Peyer's patch (tissue), 4 donors: Measurements from ENCODE around the gene MPHOSPH8. TPM values are rescaled to one million over a fixed set of nuclear protein-coding genes. Genes with fewer than 3 reads are reported as not detected.
A peak's percentile ranks its signal among the peaks of the same experiment; 100 is the strongest.
"Not testable (repeated sequence)": the region's sequence is repeated elsewhere in the genome, so short reads cannot be mapped to it uniquely, and the experiment has no call there.

Source experiments
- DNase-seq, 3 donors: peaks; one replicate each; pipeline ENCODE4 v3.0.0-alpha.2; 2017 to 2019
- H3K27ac ChIP-seq, 4 donors: fragments of 200-600 bp; sonication (generic); one replicate each; pipeline ENCODE4 v1.5.1; 2016 to 2019
- H3K27me3 ChIP-seq, 2 donors: fragments of 200-600 bp; sonication (generic); one replicate each; pipeline ENCODE4 v1.5.1; 2019
- H3K36me3 ChIP-seq, 3 donors: fragments of 200-600 bp; sonication (generic); one replicate each; pipeline ENCODE4 v1.5.1; 2016 to 2019
- H3K4me1 ChIP-seq, 4 donors: fragments of 200-600 bp; sonication (generic); one replicate each; pipeline ENCODE4 v1.5.1; 2016 to 2019
- H3K4me3 ChIP-seq, 4 donors: fragments of 200-600 bp; sonication (generic); 1 replicate in 3 of 4; 2 replicates in 1 of 4; pipeline ENCODE4 v1.5.1; 2016 to 2019; ENCODE audit warnings: mild to moderate bottlenecking in 1 of 4
- H3K9me3 ChIP-seq, 4 donors: fragments of 200-600 bp; sonication (generic); one replicate each; pipeline ENCODE4 v1.5.1; 2016 to 2019; ENCODE audit warnings: mild to moderate bottlenecking in 1 of 4
- POLR2A ChIP-seq, 2 donors: fragments of 450-650 bp; IDR thresholded peaks; one replicate each; pipeline ENCODE4 v1.5.1; 2017; ENCODE audit warnings: antibody characterized with exemption in 2 of 2, mild to moderate bottlenecking in 2 of 2, moderate library complexity in 2 of 2
- total RNA-seq, 4 donors: library from RNA; depleted of rRNA; stranded (reverse); fragments of >200 nt; gene quantifications; one replicate each; pipeline ENCODE4 v1.1.0, GENCODE V29; 2016
- TF ChIP-seq, protein P1 (sequence below), 6 experiments: fragments of 450-650 bp in 4 of 6; fragments of 200-600 bp in 2 of 6; sonication (generic) in 1 of 6; IDR thresholded peaks; one replicate each; pipeline ENCODE4 v1.5.1; 2017 to 2019; ENCODE audit warnings: antibody characterized with exemption in 6 of 6, mild to moderate bottlenecking in 3 of 6, moderate library complexity in 1 of 6

The MPHOSPH8 gene
- total RNA-seq, 4 donors from 2014 or later: 33.1 to 117 (median 45.6) TPM

DNA sequence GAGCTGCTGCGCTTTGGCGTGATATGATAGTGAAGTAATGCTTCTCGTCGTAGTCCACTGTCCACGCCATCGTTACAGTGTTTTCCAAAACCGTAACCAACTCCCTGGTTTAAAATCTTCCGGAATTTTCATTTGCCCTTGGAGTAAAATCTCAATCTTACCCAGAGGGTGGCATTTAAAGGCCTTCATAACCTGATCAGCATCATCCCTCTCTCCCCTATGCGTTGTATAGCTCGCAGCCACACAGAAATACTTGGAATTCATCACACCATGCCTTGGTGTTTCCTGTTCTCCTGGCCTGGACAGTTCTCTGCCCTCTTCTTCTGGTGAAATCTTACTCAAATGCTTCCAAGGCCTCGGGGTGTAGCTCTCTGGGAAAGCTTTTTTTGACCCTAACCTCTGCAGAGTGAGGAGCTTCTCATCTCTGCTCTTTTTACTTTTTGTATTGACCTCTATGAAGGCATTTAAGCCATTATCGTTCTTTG is 839 bp downstream of the MPHOSPH8 start:
- peak overlapping the region; percentile 87 to 93 (median 92) for H3K27ac ChIP-seq
- peaks cover 0 to 14% (median 5%) of the 10 kb centered on the region in 4 donors for H3K4me1 ChIP-seq
- H3K4me3 ChIP-seq: peak overlapping the region; percentile 59 to 93 (median 82)
- no peak for DNase-seq
- TF ChIP-seq POLR2A (IDR thresholded peaks at IDR 0.05): no peak
- TF ChIP-seq, protein P1, sequence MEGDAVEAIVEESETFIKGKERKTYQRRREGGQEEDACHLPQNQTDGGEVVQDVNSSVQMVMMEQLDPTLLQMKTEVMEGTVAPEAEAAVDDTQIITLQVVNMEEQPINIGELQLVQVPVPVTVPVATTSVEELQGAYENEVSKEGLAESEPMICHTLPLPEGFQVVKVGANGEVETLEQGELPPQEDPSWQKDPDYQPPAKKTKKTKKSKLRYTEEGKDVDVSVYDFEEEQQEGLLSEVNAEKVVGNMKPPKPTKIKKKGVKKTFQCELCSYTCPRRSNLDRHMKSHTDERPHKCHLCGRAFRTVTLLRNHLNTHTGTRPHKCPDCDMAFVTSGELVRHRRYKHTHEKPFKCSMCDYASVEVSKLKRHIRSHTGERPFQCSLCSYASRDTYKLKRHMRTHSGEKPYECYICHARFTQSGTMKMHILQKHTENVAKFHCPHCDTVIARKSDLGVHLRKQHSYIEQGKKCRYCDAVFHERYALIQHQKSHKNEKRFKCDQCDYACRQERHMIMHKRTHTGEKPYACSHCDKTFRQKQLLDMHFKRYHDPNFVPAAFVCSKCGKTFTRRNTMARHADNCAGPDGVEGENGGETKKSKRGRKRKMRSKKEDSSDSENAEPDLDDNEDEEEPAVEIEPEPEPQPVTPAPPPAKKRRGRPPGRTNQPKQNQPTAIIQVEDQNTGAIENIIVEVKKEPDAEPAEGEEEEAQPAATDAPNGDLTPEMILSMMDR (IDR thresholded peaks at IDR 0.05): no peak
- no peaks in the 10 kb centered on the region for H3K9me3 ChIP-seq
- no peaks in the 10 kb centered on the region for H3K36me3 ChIP-seq
- no peaks in the 10 kb centered on the region for H3K27me3 ChIP-seq

DNA sequence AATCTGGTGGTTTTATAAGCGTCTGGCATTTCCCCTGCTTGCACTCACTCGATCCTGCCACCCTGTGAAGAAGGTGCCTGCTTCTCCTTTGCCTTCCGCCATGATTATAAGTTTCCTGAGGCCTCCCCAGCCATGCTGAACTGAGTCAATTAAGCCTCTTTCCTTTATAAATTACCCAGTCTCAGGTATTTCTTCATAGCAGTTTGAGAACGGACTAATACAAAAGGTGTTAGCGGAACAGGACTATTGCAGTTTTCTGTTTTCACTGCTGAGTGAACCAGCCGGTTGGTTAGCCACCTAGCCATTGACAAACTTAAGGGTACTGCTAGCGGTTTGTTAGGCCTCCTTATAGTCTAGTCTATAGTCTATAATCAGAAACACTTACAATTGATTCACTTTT is 2.5 kb downstream of the MPHOSPH8 start:
- H3K4me3 ChIP-seq, H3K27ac ChIP-seq, H3K36me3 ChIP-seq, DNase-seq, H3K9me3 ChIP-seq, H3K27me3 ChIP-seq: not testable (repeated sequence)
- H3K4me1 ChIP-seq: peaks cover 0 to 14% (median 5%) of the 10 kb centered on the region in 4 donors

- Histone ChIP-seq H3K36me3 (peaks cover 0 to 50% (median 3%) of the 10 kb centered on the region in 3 donors), H3K4me3 (no peak overlapping the region), H3K9me3 (no peaks in the 10 kb centered on the region)
These were observed 10.2 kb downstream of the MPHOSPH8 start for GRCh38 chr13:19643652-19644051.

DNA sequence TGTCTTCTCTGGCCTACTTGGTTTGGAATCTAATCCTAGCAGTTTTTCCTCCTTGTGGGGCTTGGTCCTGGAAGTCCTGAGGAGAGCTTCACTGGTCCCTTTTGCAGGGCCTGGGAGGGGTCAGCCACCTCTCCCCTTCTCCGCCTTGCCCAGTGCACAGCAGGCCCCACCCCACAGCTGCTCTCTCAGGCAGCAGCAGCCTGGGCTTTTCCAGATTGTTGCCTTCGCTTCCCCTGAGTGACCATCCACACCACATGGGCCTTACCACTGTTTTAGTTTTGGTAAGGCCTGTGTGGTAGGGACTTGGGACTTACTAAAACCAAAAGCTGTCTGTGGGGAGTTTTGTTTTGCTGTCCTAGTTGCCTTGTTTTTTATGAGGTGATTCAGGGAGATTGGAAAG is 11.5 kb downstream of the MPHOSPH8 start:
- Histone ChIP-seq H3K27ac (no peak overlapping the region), H3K9me3 (no peaks in the 10 kb centered on the region), H3K27me3 (no peaks in the 10 kb centered on the region), H3K4me1 (no peaks in the 10 kb centered on the region), H3K36me3 (peaks cover 0 to 62% (median 3%) of the 10 kb centered on the region in 3 donors), H3K4me3 (no peak overlapping the region)
- no peak for DNase-seq
- TF ChIP-seq, protein P1 (IDR thresholded peaks at IDR 0.05): no peak
- no peak for TF ChIP-seq POLR2A (IDR thresholded peaks at IDR 0.05)

More at GRCh38 chr13:19643652-19644051, 10.2 kb downstream of the MPHOSPH8 start:
- TF ChIP-seq, protein P1 (IDR thresholded peaks at IDR 0.05): no peak
- TF ChIP-seq POLR2A (IDR thresholded peaks at IDR 0.05): no peak
- Histone ChIP-seq H3K27me3 (no peaks in the 10 kb centered on the region), H3K27ac (no peak overlapping the region), H3K4me1 (no peaks in the 10 kb centered on the region)
- no peak for DNase-seq

DNA sequence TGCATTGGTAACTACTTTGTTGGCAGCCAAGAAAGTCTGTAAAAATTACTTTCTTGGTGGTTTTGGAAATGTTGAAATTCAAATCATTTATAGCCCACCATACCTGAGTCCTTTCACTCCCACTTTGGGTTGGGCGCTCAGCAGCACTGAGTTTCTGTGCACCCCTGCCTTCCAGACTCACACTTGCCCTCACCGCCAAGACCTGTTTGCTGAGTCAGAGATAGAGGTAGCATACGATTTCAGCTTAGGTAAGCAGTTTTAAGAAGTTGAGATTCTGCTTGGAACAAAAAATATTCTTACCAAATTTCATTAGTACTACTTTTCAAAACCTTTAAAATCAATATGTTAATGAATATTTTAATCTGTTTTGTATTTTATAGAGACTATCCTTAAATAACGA is 12.6 kb downstream of the MPHOSPH8 start:
- Histone ChIP-seq H3K9me3 (no peaks in the 10 kb centered on the region), H3K36me3 (peaks cover 0 to 71% (median 3%) of the 10 kb centered on the region in 3 donors), H3K4me1 (no peaks in the 10 kb centered on the region), H3K27me3 (no peaks in the 10 kb centered on the region), H3K4me3 (no peak overlapping the region), H3K27ac (no peak overlapping the region)
- no peak for TF ChIP-seq POLR2A (IDR thresholded peaks at IDR 0.05)
- TF ChIP-seq, protein P1 (IDR thresholded peaks at IDR 0.05): no peak
- no peak for DNase-seq

DNA sequence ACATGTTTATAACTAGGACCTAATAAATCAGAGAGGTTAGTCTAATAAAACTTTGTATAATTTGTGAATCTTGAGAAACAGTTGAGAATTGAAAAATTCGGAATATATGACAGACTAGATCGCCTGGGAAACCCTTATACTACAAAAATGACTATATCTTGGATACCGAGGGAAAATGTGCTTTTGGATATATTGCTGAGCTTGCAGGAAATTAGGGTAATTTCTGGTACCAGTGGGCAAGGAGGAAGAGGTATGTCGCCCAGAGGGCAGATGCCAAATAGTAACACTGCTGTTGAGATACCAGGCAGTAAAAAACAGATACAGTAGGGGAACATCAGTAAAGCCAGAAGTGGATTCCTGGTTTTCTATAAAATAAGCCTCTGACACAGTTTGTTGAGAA is 17.3 kb downstream of the MPHOSPH8 start:
- Histone ChIP-seq H3K27ac (no peak overlapping the region), H3K36me3 (peaks cover 0 to 74% (median 0%) of the 10 kb centered on the region in 3 donors), H3K4me3 (no peak overlapping the region), H3K9me3 (no peaks in the 10 kb centered on the region), H3K27me3 (no peaks in the 10 kb centered on the region), H3K4me1 (no peaks in the 10 kb centered on the region)
- no peak for DNase-seq
- TF ChIP-seq, protein P1 (IDR thresholded peaks at IDR 0.05): no peak
- no peak for TF ChIP-seq POLR2A (IDR thresholded peaks at IDR 0.05)
